ENCODE measurements around the gene ZNF587B.
"Not testable (repeated sequence)": the region's sequence is repeated elsewhere in the genome, so short reads cannot be mapped to it uniquely, and the experiment has no call there.

The ZNF587B gene
- 46.1 to 59.6 reads per million in 2 donors for total RNA-seq

DNA sequence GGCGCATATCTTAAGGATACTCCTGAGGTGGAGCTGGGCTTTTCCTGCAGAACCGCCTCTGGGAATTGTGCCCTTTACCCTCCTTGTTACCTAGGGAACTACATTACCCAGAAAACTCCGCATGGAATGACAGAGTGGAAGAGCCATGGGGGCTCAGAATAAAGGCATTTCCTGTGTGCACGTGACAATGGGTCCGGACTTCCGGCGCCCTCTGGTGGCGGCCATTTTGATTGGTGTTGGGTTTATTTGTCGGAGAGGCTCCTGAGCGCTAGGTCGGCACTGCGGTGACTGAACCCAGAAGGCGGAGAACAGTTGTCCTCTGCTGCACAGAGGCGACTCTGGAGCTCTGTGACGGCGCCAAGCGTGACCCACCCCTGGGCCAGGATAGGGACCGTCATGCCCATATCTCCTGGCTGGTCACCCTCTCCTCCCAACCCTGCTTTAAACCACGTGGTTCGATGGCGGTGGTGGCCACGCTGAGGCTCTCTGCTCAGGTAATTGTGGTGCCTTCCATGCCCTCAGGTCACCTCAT is at the start of gene ZNF587B:
ZNF587B (plus strand) TSS at position 229 of the 532 bp plus-strand sequence; CDS start at position 459, 230 bp downstream.
- DNase-seq, result peak; percentile 17

- no peak for DNase-seq
Observed at GRCh38 chr19:57786286-57786685, 43.8 kb upstream of the ZNF587B start.

DNA sequence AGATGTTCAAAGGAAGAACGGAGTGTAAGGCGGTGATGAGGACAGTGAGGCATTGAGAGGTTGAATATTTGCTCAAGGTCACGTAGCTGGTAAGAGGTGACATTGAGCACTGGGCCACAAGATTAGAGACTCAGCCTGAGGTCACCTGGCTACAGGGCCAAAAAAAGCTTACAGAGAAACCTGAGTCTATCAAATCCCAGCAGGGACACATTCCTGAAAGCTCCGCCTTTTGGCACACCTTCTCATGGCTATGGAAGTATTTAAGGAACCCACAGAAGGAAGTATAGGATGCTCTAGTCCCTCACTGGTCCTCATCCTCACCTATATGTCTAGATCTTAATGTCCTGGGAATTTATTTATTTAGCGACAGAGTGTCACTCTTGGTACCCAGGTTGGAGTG is 43.2 kb upstream of the ZNF587B start:
- DNase-seq, result no peak

GRCh38 chr19:57788114-57788692 is 41.9 kb upstream of the ZNF587B start:
- DNase-seq, result no peak

DNA sequence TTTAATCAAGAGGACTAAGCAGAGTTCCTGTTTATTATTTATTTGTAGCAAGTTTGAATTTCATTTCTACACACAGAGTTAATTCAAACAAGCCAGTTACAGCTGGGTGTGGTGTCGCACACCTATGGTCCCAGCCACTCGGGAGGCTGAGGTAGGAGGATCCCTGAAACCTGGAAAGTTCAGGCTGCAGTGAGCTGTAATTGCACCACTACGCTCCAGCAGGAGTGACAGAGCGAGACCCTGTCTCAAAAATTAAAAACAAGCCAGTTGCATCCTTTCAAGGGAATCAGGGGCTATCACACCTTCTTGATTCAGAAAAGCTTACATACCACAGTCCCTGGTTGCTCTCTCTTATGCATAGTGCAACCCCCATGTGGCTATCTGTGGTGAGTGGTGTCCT is 40.8 kb upstream of the ZNF587B start:
- no peak for DNase-seq

- not testable (repeated sequence) for DNase-seq
Observed at GRCh38 chr19:57796580-57796979, 33.5 kb upstream of the ZNF587B start.

- DNase-seq, result no peak
Observed at GRCh38 chr19:57800696-57801095, 29.4 kb upstream of the ZNF587B start.

DNA sequence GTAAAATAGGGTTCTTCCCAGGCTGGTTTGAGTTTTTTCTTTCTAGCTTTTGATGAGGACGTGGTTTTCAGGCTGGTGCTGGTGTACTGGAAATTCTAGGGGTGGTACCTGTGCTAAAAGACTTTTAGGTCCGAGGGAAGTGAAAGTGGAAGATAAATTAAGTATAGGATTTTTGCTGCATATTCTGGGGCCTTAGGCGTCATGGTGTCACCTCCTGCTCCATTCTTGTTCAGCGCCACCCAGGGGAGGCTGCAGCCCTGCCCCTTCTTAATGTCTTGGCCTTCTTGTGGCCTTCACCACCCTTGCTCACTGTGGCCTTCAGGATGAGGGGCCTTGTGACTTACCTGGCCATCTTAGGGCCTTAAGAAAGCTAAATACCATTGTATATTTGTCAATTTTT is 27.8 kb upstream of the ZNF587B start:
- no peak for DNase-seq

DNA sequence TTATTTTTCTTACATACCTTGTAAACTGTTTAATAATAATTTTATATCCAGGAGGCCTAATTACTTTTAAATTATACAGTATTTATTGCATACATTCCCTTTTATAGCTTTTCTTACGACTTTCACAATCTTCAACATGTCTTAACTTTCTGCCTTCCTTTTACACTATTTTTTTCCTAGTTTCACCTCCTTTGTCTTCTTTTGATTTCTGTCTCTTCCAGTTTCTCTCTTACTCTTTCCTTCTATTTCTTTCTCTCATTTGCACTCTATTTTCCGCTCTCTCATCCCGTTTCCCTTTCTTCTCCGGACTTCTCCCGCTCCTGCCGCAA is 26.9 kb upstream of the ZNF587B start:
- no peak for DNase-seq

DNA sequence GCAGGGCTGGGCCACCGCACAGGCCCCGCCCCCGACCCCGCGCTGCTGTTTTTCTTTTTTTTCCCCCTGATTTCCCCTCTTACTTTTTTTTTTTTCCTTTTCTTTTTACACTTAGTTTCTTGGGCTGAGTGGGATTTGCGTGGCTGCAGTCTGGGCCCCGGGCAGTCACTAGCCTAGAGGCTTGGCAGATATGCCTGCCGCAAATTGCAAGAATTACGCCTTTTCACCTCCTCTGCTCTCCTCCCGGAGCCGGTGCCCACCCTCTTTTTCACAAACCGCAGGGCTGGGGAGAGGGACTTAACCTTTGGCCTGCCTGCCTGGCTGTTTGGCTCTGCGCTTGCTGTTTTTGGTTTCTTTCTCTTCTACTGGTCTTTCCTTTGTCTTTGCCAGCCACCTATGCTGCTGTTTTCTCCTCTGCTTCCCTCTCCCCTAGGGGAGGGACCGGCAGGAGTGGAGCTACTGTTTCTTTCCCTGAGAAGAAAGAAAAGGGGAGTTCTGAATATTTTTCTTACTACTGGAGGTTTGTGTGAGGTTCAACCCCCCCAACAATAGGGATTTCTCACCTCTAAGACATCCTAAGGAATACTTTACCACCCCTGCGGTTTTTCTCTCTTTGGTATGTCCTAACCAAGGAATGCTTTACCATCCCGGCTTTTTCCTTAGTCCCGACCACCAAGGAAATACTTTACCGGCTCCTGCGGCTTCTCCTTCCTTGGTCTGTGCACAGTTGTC is 26.3 kb upstream of the ZNF587B start:
- no peak for DNase-seq

GRCh38 chr19:57807541-57807940 is 22.6 kb upstream of the ZNF587B start:
- DNase-seq, result no peak

DNA sequence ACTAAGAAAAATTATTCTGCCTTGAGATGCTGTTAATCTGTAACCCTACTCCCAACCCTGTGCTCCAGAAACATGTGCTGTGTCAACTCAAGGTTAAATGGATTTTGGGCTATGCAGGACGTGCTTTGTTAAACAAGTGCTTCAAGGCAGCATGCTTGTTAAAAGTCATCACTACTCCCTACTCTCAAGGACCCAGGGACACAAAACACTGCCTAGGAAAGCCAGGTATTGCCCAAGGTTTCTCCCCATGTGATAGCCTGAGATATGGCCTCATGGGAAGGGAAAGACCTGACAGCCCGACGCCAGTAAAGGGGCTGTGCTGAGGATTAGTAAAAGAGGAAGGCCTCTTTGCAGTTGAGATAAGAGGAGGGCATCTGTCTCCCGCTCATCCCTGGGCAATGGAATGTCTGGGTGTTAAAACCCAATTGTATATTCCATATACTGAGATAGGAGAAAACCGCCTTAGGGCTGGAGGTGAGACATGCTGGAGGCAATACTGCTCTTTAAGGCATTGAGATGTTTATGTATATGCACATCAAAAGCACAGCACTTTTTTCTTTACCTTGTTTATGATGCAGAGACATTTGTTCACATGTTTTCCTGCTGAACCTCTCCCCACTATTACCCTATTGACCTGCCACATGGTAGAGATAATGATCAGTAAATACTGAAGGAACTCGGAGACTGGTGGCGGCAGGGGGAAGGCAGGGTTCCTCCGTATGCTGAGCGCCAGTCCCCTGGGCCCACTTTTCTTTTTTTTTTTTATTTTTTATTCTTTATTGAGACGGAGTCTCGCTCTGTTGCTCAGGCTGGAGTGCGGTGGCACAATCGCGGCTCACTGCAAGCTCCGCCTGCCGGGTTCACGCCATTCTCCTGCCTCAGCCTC is 19.4 kb upstream of the ZNF587B start:
- not testable (repeated sequence) for DNase-seq

GRCh38 chr19:57812226-57812625 is 17.9 kb upstream of the ZNF587B start:
- no peak for DNase-seq

DNA sequence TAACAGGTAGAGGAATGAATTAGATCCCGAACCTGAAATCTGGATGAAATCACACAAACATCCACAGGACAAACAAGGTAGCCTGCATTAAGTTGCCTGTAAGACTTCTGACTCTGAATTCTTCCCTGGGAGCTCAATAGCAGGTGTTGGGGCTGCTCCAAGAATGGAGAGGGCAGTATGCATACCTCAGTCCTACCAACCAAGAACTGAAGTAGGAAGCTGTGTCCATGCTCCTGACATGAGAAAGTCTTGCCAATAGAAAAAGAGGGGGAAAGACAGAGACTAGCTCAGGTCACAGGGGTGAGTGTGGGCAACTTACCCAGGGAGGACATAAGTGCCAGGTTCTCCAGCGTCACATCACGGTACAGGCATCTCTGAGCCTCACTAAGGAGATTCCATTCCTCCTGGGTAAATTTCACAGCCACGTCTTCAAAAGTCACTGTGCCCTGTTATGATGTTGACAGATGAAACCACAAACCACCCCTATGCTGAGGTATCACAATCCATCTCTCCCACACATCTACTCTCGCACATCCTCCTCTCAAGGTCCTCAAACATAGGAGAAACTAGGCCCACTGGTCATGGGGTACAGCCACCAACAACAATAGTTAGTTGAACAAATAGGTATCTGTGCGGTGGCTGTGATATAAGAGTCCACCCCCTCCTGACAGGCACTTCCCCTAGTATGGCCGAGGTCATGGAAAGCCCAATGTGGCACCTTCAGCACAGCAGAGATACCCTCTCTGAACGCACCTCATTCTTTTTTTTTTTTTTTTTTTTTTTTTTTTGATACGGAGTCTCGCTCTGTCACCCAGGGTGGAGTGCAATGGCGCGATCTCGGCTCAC is 16.9 kb upstream of the ZNF587B start:
- DNase-seq, result not testable (repeated sequence)

GRCh38 chr19:57813919-57814504 is 16.1 kb upstream of the ZNF587B start:
- no peak for DNase-seq

- DNase-seq, result peak; percentile 63
Observed at GRCh38 chr19:57814505-57815246, 15.4 kb upstream of the ZNF587B start, which contains the start of gene ZNF552. Gene ZNF552 (minus strand): TSS chr19:57814913. CDS start chr19:57814743, 170 bp downstream.

GRCh38 chr19:57815247-57816075 is 14.6 kb upstream of the ZNF587B start:
- no peak for DNase-seq

DNA sequence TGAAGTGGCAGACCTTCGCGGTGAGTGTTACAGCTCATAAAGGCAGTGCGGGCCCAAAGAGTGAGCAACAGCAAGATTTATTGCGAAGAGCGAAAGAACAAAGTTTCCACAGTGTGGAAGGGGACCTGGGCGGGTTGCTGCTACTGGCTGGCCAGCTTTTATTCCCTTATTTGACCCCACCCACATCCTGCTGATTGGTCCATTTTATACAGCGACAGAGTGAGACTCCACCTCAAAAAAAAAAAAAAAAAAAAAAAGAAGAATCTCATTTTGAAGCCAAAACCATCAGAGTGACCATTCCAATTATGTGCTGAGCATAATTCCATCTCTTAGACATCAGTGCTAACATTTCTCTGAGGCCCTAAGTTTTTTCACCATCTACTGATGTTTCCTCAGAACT is 13.4 kb upstream of the ZNF587B start:
- DNase-seq, result no peak

GRCh38 chr19:57817976-57818375 is 12.1 kb upstream of the ZNF587B start:
- DNase-seq, result no peak

DNA sequence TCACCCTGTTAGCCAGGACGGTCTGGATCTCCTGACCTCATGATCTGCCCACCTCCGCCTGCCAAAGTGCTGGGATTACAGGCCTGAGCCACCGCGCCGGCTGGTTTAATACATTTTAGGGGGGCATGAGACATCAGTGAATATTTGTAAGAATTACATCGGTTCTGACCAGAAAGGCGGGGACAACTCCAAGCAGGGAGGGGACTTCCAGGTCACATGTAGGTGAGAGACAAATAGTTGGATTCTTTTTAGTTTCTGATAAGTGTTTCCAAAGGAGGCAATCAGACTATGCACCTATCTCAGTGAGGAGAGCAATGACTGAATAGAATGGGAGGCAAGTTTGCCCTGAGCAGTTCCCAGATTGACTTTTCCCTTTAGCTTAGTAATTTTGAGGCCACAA is 11.7 kb upstream of the ZNF587B start:
- no peak for DNase-seq
